GM18498 (cell line): ENCODE measurements around the gene TMEM245.

Source experiments
- ATAC-seq: cut with Tn5 transposase; IDR thresholded peaks from one replicate; pipeline ENCODE4 v1.9.1; 2021; ENCODE audit warnings: mild to moderate bottlenecking, moderate library complexity; ENCODE audit not compliant: unreplicated experiment

The TMEM245 gene

GRCh38 chr9:109031241-109031640, 88.5 kb downstream of the TMEM245 start:
- ATAC-seq, result no peak

GRCh38 chr9:109030426-109030825, 89.3 kb downstream of the TMEM245 start:
- no peak for ATAC-seq

- no peak for ATAC-seq
Observed at GRCh38 chr9:109028457-109028856, 91.3 kb downstream of the TMEM245 start.

GRCh38 chr9:109027176-109027575, 92.6 kb downstream of the TMEM245 start:
- ATAC-seq, result no peak

- no peak for ATAC-seq
Observed at GRCh38 chr9:109026306-109026705, 93.4 kb downstream of the TMEM245 start.

- no peak for ATAC-seq
Observed at GRCh38 chr9:109022873-109023272, 96.9 kb downstream of the TMEM245 start.

- ATAC-seq, result no peak
Observed at GRCh38 chr9:109020581-109021511, 98.9 kb downstream of the TMEM245 start.

GRCh38 chr9:109020113-109020512, 99.6 kb downstream of the TMEM245 start:
- no peak for ATAC-seq

GRCh38 chr9:109019420-109019819, 100.3 kb downstream of the TMEM245 start:
- ATAC-seq, result no peak

- peak; percentile 22 for ATAC-seq
Observed at GRCh38 chr9:109017493-109017892, 102.3 kb downstream of the TMEM245 start.

- ATAC-seq, result no peak
Observed at GRCh38 chr9:109017061-109017460, 102.7 kb downstream of the TMEM245 start.

GRCh38 chr9:109016132-109016531, 103.6 kb downstream of the TMEM245 start:
- ATAC-seq, result no peak

- no peak for ATAC-seq
Observed at GRCh38 chr9:109014608-109015280, 105.0 kb downstream of the TMEM245 start.

GRCh38 chr9:109013679-109014607, 105.8 kb downstream of the TMEM245 start:
- no peak for ATAC-seq

- peak; percentile 75 for ATAC-seq
Observed at GRCh38 chr9:109012876-109013678, 106.7 kb downstream of the TMEM245 start, which contains the start of gene CTNNAL1. TSS of gene CTNNAL1 (minus strand) at chr9:109013499. CDS start at chr9:109013442, 57 bp downstream.

GRCh38 chr9:109012009-109012875, 107.5 kb downstream of the TMEM245 start:
- peak; percentile 22 for ATAC-seq

GRCh38 chr9:109011231-109011671, 108.5 kb downstream of the TMEM245 start:
- no peak for ATAC-seq

GRCh38 chr9:109010746-109011145, 109.0 kb downstream of the TMEM245 start:
- peak; percentile 45 for ATAC-seq

GRCh38 chr9:109005678-109006077, 114.1 kb downstream of the TMEM245 start:
- ATAC-seq, result no peak
